GM12892 (cell line): ENCODE data around the gene LSM10.

Source experiments
- POLR2A ChIP-seq: IDR thresholded peaks from 2 replicates; pipeline ENCODE4 v1.6.1; 2011; ENCODE audit warnings: low read depth, low read length, control low read depth
- POLR2AphosphoS5 ChIP-seq: IDR thresholded peaks from 2 replicates; pipeline ENCODE4 v1.6.1; 2011; ENCODE audit warnings: low read depth, low read length, control low read depth
- TAF1 ChIP-seq: IDR thresholded peaks from 2 replicates; pipeline ENCODE4 v1.6.1; 2011; ENCODE audit warnings: low read depth, mild to moderate bottlenecking, control low read depth, low read length, borderline replicate concordance

GRCh38 chr1:36366091-36366661, 31.5 kb downstream of the LSM10 start:
- TF ChIP-seq TAF1, result no peak
- no peak for TF ChIP-seq POLR2A
- no peak for TF ChIP-seq POLR2AphosphoS5
